IMR-90 (cell line): Measurements from ENCODE around the gene TENT5C. TPM values are rescaled to one million over a fixed set of nuclear protein-coding genes. Genes with fewer than 3 reads are reported as not detected.

ENCODE experiments used
- ATAC-seq: fragments of 200-7000 bp; cut with Tn5 transposase; 2 replicates; pipeline ENCODE4 v1.9.1; 2020; ENCODE audit warnings: low read depth, mild to moderate bottlenecking, moderate library complexity
- BruUV-seq: library from RNA; stranded (reverse); fragments of 400-500 nt; replicated peaks from 2 replicates; lab custom pipeline; 2021; lab: Mats Ljungman, UMichigan
- CTCF ChIA-PET: fragments of 300-600 bp; formaldehyde crosslinking; extraction: SDS; loops from one replicate; lab custom pipeline; 2021; ENCODE audit warnings: antibody characterized with exemption; lab: Yijun Ruan, JAX
- POLR2A ChIA-PET: fragments of 300-600 bp; sonication (Branson Sonifier 250); formaldehyde crosslinking; loops from one replicate; lab custom pipeline; 2022; ENCODE audit warnings: antibody characterized with exemption; ENCODE audit not compliant: unreplicated experiment; lab: Charles Lee
- DNase-seq: peaks from one replicate; pipeline ENCODE4 v3.0.0; 2013
- H2AFZ ChIP-seq: replicated peaks from 2 replicates; pipeline ENCODE3; 2013; ENCODE audit warnings: low read length, mild to moderate bottlenecking; ENCODE audit not compliant: poor library complexity
- H2AK5ac ChIP-seq: 2 replicates; pipeline ENCODE4 v1.6.1; 2013; ENCODE audit warnings: low read depth, low read length, inconsistent platforms
- H2AK9ac ChIP-seq: replicated peaks from 2 replicates; pipeline ENCODE3; 2013; ENCODE audit warnings: mild to moderate bottlenecking, low read depth, low read length, moderate library complexity; ENCODE audit not compliant: poor library complexity
- H2BK120ac ChIP-seq: 2 replicates; pipeline ENCODE4 v1.6.1; 2013; ENCODE audit warnings: low read depth, low read length, inconsistent platforms
- H2BK15ac ChIP-seq: 3 replicates; pipeline ENCODE4 v1.6.1; 2013; ENCODE audit warnings: low read depth, low read length, inconsistent platforms
- H2BK20ac ChIP-seq: 2 replicates; pipeline ENCODE4 v1.6.1; 2013; ENCODE audit warnings: low read depth, mild to moderate bottlenecking, inconsistent platforms, low read length, moderate library complexity
- H2BK5ac ChIP-seq: 2 replicates; pipeline ENCODE4 v1.6.1; 2013; ENCODE audit warnings: mild to moderate bottlenecking, low read depth, low read length, inconsistent platforms; ENCODE audit not compliant: poor library complexity, severe bottlenecking
- H3K14ac ChIP-seq: replicated peaks from 2 replicates; pipeline ENCODE4 v1.6.1; 2013; ENCODE audit warnings: low read depth, low read length, inconsistent platforms
- H3K18ac ChIP-seq: 2 replicates; pipeline ENCODE4 v1.6.1; 2013; ENCODE audit warnings: low read depth, low read length, control low read depth
- H3K23ac ChIP-seq: 2 replicates; pipeline ENCODE4 v1.6.1; 2013; ENCODE audit warnings: low read depth, low read length, inconsistent platforms
- H3K27ac ChIP-seq: 2 replicates; pipeline ENCODE4 v1.5.1; 2013; ENCODE audit warnings: mild to moderate bottlenecking, control low read depth, low read length; ENCODE audit not compliant: insufficient read depth
- H3K27me3 ChIP-seq: 2 replicates; pipeline ENCODE4 v1.6.1; 2013; ENCODE audit warnings: low read length; ENCODE audit not compliant: control insufficient read depth, insufficient read depth
- H3K36me3 ChIP-seq: 2 replicates; pipeline ENCODE4 v1.6.1; 2013; ENCODE audit warnings: low read length, mixed read lengths; ENCODE audit not compliant: control insufficient read depth, insufficient read depth
- H3K4ac ChIP-seq: 2 replicates; pipeline ENCODE4 v1.6.1; 2013; ENCODE audit warnings: low read depth, low read length, inconsistent platforms
- H3K4me1 ChIP-seq: 2 replicates; pipeline ENCODE4 v1.6.1; 2013; ENCODE audit warnings: low read length, mixed read lengths; ENCODE audit not compliant: control insufficient read depth, insufficient read depth
- H3K4me2 ChIP-seq: 2 replicates; pipeline ENCODE4 v1.6.1; 2013; ENCODE audit warnings: low read depth, mild to moderate bottlenecking, control low read depth, low read length, moderate library complexity
- H3K4me3 ChIP-seq: 2 replicates; pipeline ENCODE4 v1.5.1; 2013; ENCODE audit warnings: low read depth, mild to moderate bottlenecking, control low read depth, low read length, moderate library complexity; ENCODE audit not compliant: insufficient read depth
- H3K56ac ChIP-seq: 2 replicates; pipeline ENCODE4 v1.6.1; 2013; ENCODE audit warnings: low read length, inconsistent platforms; ENCODE audit not compliant: insufficient read depth; ENCODE audit errors: extremely low read depth
- H3K79me1 ChIP-seq, 2 experiments: 2 replicates each; pipeline ENCODE4 v1.6.1; 2013; ENCODE audit warnings: low read length in 2 of 2, inconsistent platforms in 1 of 2, low read depth in 1 of 2
- H3K9ac ChIP-seq: 2 replicates; pipeline ENCODE4 v1.6.1; 2013; ENCODE audit warnings: low read depth, low read length, control low read depth
- H3K9me1 ChIP-seq: 2 replicates; pipeline ENCODE4 v1.6.1; 2013; ENCODE audit warnings: low read length, inconsistent platforms; ENCODE audit not compliant: insufficient read depth
- H3K9me3 ChIP-seq: 2 replicates; pipeline ENCODE4 v1.6.1; 2013; ENCODE audit warnings: low read length; ENCODE audit not compliant: control insufficient read depth, insufficient read depth
- H4K20me1 ChIP-seq: 2 replicates; pipeline ENCODE4 v1.6.1; 2013; ENCODE audit warnings: low read length, inconsistent platforms; ENCODE audit not compliant: insufficient read depth
- H4K5ac ChIP-seq: 2 replicates; pipeline ENCODE4 v1.6.1; 2013; ENCODE audit warnings: mild to moderate bottlenecking, low read depth, low read length, control low read depth
- H4K8ac ChIP-seq, 2 experiments: 2 replicates each; pipeline ENCODE4 v1.6.1; 2013; ENCODE audit warnings: low read depth in 2 of 2, low read length in 2 of 2, control low read depth in 1 of 2, inconsistent platforms in 1 of 2
- H4K91ac ChIP-seq: 2 replicates; pipeline ENCODE4 v1.6.1; 2013; ENCODE audit warnings: low read depth, low read length, inconsistent platforms; ENCODE audit not compliant: insufficient read depth
- BHLHE40 ChIP-seq: fragments of 150-350 bp; IDR thresholded peaks from 2 replicates; pipeline ENCODE4 v1.6.1; 2016; ENCODE audit warnings: mild to moderate bottlenecking, low read depth, low read length
- CEBPB ChIP-seq: IDR thresholded peaks from 2 replicates; pipeline ENCODE4 v1.6.1; 2012; ENCODE audit warnings: low read depth, low read length, improper control_type of control experiment
- CHD1 ChIP-seq: IDR thresholded peaks from 2 replicates; pipeline ENCODE4 v1.6.1; 2012; ENCODE audit warnings: low read depth, low read length, improper control_type of control experiment
- CTCF ChIP-seq: conservative IDR thresholded peaks from 2 replicates; pipeline ENCODE4 v1.5.1; 2012; ENCODE audit warnings: mild to moderate bottlenecking, low read depth, low read length, improper control_type of control experiment
- ELK1 ChIP-seq: fragments of 150-350 bp; IDR thresholded peaks from 2 replicates; pipeline ENCODE4 v1.6.1; 2016; ENCODE audit warnings: low read depth, mild to moderate bottlenecking, low read length, moderate library complexity, borderline replicate concordance
- FOS ChIP-seq: fragments of 150-350 bp; IDR thresholded peaks from 2 replicates; pipeline ENCODE4 v1.6.1; 2016; ENCODE audit warnings: low read depth, low read length
- MAFK ChIP-seq: IDR thresholded peaks from 2 replicates; pipeline ENCODE4 v1.6.1; 2012; ENCODE audit warnings: low read depth, low read length, improper control_type of control experiment
- MAZ ChIP-seq: IDR thresholded peaks from 2 replicates; pipeline ENCODE4 v1.6.1; 2012; ENCODE audit warnings: low read depth, mild to moderate bottlenecking, low read length, improper control_type of control experiment, moderate library complexity, borderline replicate concordance
- MXI1 ChIP-seq: IDR thresholded peaks from 2 replicates; pipeline ENCODE4 v1.6.1; 2012; ENCODE audit warnings: low read depth, mild to moderate bottlenecking, low read length, moderate library complexity, borderline replicate concordance
- NFE2L2 ChIP-seq: fragments of 150-350 bp; IDR thresholded peaks from 2 replicates; pipeline ENCODE4 v1.6.1; 2016; ENCODE audit warnings: low read depth, mild to moderate bottlenecking, low read length
- POLR2A ChIP-seq: IDR thresholded peaks from 2 replicates; pipeline ENCODE4 v1.6.1; 2012; ENCODE audit warnings: mild to moderate bottlenecking, low read depth, low read length
- RAD21 ChIP-seq: IDR thresholded peaks from 2 replicates; pipeline ENCODE4 v1.6.1; 2012; ENCODE audit warnings: low read length, improper control_type of control experiment
- RCOR1 ChIP-seq: IDR thresholded peaks from 2 replicates; pipeline ENCODE4 v1.6.1; 2012; ENCODE audit warnings: mild to moderate bottlenecking, low read length, improper control_type of control experiment; ENCODE audit not compliant: insufficient replicate concordance
- RFX5 ChIP-seq: IDR thresholded peaks from 2 replicates; pipeline ENCODE4 v1.8.0; 2012; ENCODE audit warnings: low read depth, mild to moderate bottlenecking, low read length, moderate library complexity
- SMC3 ChIP-seq: fragments of 150-350 bp; IDR thresholded peaks from 2 replicates; pipeline ENCODE4 v1.6.1; 2016; ENCODE audit warnings: low read depth, mild to moderate bottlenecking, antibody characterized with exemption, low read length, moderate library complexity
- USF2 ChIP-seq: fragments of 150-350 bp; IDR thresholded peaks from 2 replicates; pipeline ENCODE4 v1.6.1; 2017; ENCODE audit warnings: mild to moderate bottlenecking, antibody characterized with exemption, low read length, low read depth
- WGBS, 2 experiments: methylation state at CpG; one replicate each; pipeline versions ENCODE4 v1.1.5 to v1.1.7; 2013; ENCODE audit warnings: missing lambda C conversion rate in 2 of 2; ENCODE audit not compliant: insufficient read length in 1 of 2; ENCODE audit errors: extremely low coverage in 2 of 2; 5-methylcytosine and 5-hydroxymethylcytosine counted together
- dilution Hi-C: fragments of 300-500 bp; cut with HindIII; formaldehyde crosslinking; loops from one replicate; pipeline ENCODE4 v1.14.3; 2018; ENCODE audit warnings: low sequenced_read_pairs; ENCODE audit not compliant: unreplicated experiment
- in situ Hi-C: fragments of 300-500 bp; cut with MboI; formaldehyde crosslinking; loops from 3 replicates; pipeline ENCODE4 v1.14.3; 2019; ENCODE audit warnings: low sequenced_read_pairs, inconsistent platforms, mixed read lengths
- intact Hi-C: fragments of 100-400 bp; cut with micrococcal nuclease; formaldehyde crosslinking; loops from 2 replicates; pipeline ENCODE4 v1.10.0; 2022
- polyA plus RNA-seq, 3 experiments: library from polyadenylated mRNA; depleted of rRNA; stranded (reverse); fragments of >200 nt; gene quantifications; 2 replicates each; pipeline ENCODE4 v1.2.3, GENCODE V29; 2012; ENCODE audit warnings: low replicate concordance in 1 of 3
- total RNA-seq: library from RNA; depleted of rRNA; stranded (reverse); fragments of >200 nt; gene quantifications from 2 replicates; pipeline ENCODE4 v1.2.3, GENCODE V29; 2012

The TENT5C gene
- total and polyA plus RNA-seq, 2 of the 4 experiments (the other 2 are of a cell fraction), result 1.5 to 4.1 TPM

DNA sequence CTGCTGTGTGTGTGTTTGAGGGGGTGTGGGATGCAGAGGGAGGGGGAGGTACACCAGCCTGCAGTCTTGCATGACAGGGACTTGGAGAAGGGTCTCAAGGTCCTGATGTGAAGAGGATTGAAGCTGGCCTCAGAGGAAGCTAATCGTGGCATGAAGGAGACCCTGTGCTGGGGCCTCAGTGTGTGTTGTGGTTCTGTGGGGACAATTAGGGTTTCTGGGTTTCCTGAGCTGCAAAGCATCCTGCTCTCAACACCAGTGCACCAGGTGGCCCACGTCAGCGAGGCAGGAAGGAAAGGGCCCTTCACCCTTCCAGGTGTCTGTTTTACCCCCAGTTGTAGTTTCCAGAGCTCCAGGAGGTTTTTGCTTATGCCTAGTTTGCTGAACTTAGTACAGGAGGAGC lies 52.8 kb downstream of the TENT5C start:
- H4K5ac ChIP-seq, result no peak overlapping the region
- H3K23ac ChIP-seq, result no peak overlapping the region
- no peak overlapping the region for H3K4me2 ChIP-seq
- BruUV-seq, result no TSS peak
- H3K9me1 ChIP-seq, result peaks cover 5% of the 10 kb centered on the region; the same call in 1 of the 2 replicates
- H3K9ac ChIP-seq, result no peak overlapping the region
- H3K27me3 ChIP-seq, result no peaks in the 10 kb centered on the region
- H3K27ac ChIP-seq, result no peak overlapping the region
- no peaks in the 10 kb centered on the region for H3K9me3 ChIP-seq
- peaks cover 10% of the 10 kb centered on the region for H3K4me1 ChIP-seq
- no peak overlapping the region for H3K56ac ChIP-seq
- no peak overlapping the region for H3K18ac ChIP-seq
- ATAC-seq (no peak), DNase-seq (no peak)
- WGBS, 2 experiments, result no CpG with 5 or more reads among the region's 3 CpGs
- no peak overlapping the region for H3K4me3 ChIP-seq
- intact Hi-C loops, result no loop called here
- H2AFZ ChIP-seq, result no peak overlapping the region
- H4K91ac ChIP-seq, result no peak overlapping the region
- H2BK120ac ChIP-seq, result no peak overlapping the region
- no peak overlapping the region for H2BK20ac ChIP-seq
- dilution Hi-C loops, result no loop called here
- H3K79me1 ChIP-seq, result no peaks in the 10 kb centered on the region
- H2AK9ac ChIP-seq, result no peak overlapping the region
- H4K20me1 ChIP-seq, result no peaks in the 10 kb centered on the region
- in situ Hi-C loops, result no loop called here
- H4K8ac ChIP-seq, result no peak overlapping the region
- no peaks in the 10 kb centered on the region for H3K36me3 ChIP-seq
- CTCF ChIA-PET, result no interaction called here
- no peak overlapping the region for H2BK5ac ChIP-seq
- H2BK15ac ChIP-seq, result no peak overlapping the region
- no peak overlapping the region for H2AK5ac ChIP-seq
- H3K14ac ChIP-seq, result no peak overlapping the region
- H3K4ac ChIP-seq, result no peak overlapping the region; the same call in 1 of the 2 replicates
- TF ChIP-seq FOS (no peak), NFE2L2 (no peak), RCOR1 (no peak), CTCF (no peak), RFX5 (no peak), MXI1 (no peak), BHLHE40 (no peak), RAD21 (no peak), POLR2A (no peak), USF2 (no peak), CHD1 (no peak), MAZ (no peak), SMC3 (no peak), CEBPB (no peak), ELK1 (no peak), MAFK (no peak)
- POLR2A ChIA-PET, result no interaction called here
